ENCODE data around the gene SLC25A30.
"Not testable (repeated sequence)": the region's sequence is repeated elsewhere in the genome, so short reads cannot be mapped to it uniquely, and the experiment has no call there.

Gene SLC25A30

GRCh38 chr13:45353895-45354294 is 64.3 kb downstream of the SLC25A30 start:
- H3K27ac ChIP-seq (ENCODE audit: low read depth in 2 of 2, low read length in 2 of 2): no peak overlapping the region
- H3K9ac ChIP-seq (ENCODE audit: low read depth in 1 of 2, low read length in 2 of 2): no peak overlapping the region
- H3K36me3 ChIP-seq (ENCODE audit: control insufficient read depth in 2 of 2, insufficient read depth in 2 of 2, low read length in 2 of 2): peaks cover 19 to 37% of the 10 kb centered on the region in 2 donors
- no peaks in the 10 kb centered on the region for H3K27me3 ChIP-seq (ENCODE audit: control insufficient read depth in 2 of 2, insufficient read depth in 2 of 2, low read length in 2 of 2)
- H3K9me3 ChIP-seq (ENCODE audit: control insufficient read depth in 2 of 2, low read length in 2 of 2): no peaks in the 10 kb centered on the region
- no peaks in the 10 kb centered on the region for H3K4me1 ChIP-seq (ENCODE audit: control insufficient read depth in 2 of 2, insufficient read depth in 2 of 2, low read length in 2 of 2)
- no peak overlapping the region for H3K4me3 ChIP-seq (ENCODE audit: low read length in 2 of 2)

- no peak overlapping the region for H3K9ac ChIP-seq (ENCODE audit: low read depth in 1 of 2, low read length in 2 of 2)
- H3K36me3 ChIP-seq (ENCODE audit: control insufficient read depth in 2 of 2, insufficient read depth in 2 of 2, low read length in 2 of 2): peaks cover 19 to 39% of the 10 kb centered on the region in 2 donors
- no peak overlapping the region for H3K4me3 ChIP-seq (ENCODE audit: low read length in 2 of 2)
- no peaks in the 10 kb centered on the region for H3K9me3 ChIP-seq (ENCODE audit: control insufficient read depth in 2 of 2, low read length in 2 of 2)
- H3K27ac ChIP-seq (ENCODE audit: low read depth in 2 of 2, low read length in 2 of 2): no peak overlapping the region
- H3K27me3 ChIP-seq (ENCODE audit: control insufficient read depth in 2 of 2, insufficient read depth in 2 of 2, low read length in 2 of 2): no peaks in the 10 kb centered on the region
- H3K4me1 ChIP-seq (ENCODE audit: control insufficient read depth in 2 of 2, insufficient read depth in 2 of 2, low read length in 2 of 2): no peaks in the 10 kb centered on the region
Measured at GRCh38 chr13:45352031-45352430, 66.1 kb downstream of the SLC25A30 start.

GRCh38 chr13:45350152-45350551 is 68.0 kb downstream of the SLC25A30 start:
- Histone ChIP-seq H3K4me3 (ENCODE audit: low read length in 2 of 2) (no peak overlapping the region), H3K4me1 (ENCODE audit: control insufficient read depth in 2 of 2, insufficient read depth in 2 of 2, low read length in 2 of 2) (no peaks in the 10 kb centered on the region), H3K27me3 (ENCODE audit: control insufficient read depth in 2 of 2, insufficient read depth in 2 of 2, low read length in 2 of 2) (no peaks in the 10 kb centered on the region), H3K36me3 (ENCODE audit: control insufficient read depth in 2 of 2, insufficient read depth in 2 of 2, low read length in 2 of 2) (peaks cover 12 to 32% of the 10 kb centered on the region in 2 donors), H3K9ac (ENCODE audit: low read depth in 1 of 2, low read length in 2 of 2) (no peak overlapping the region), H3K27ac (ENCODE audit: low read depth in 2 of 2, low read length in 2 of 2) (no peak overlapping the region), H3K9me3 (ENCODE audit: control insufficient read depth in 2 of 2, low read length in 2 of 2) (no peaks in the 10 kb centered on the region)

GRCh38 chr13:45349438-45349837 is 68.7 kb downstream of the SLC25A30 start:
- no peaks in the 10 kb centered on the region for H3K27me3 ChIP-seq (ENCODE audit: control insufficient read depth in 2 of 2, insufficient read depth in 2 of 2, low read length in 2 of 2)
- H3K4me1 ChIP-seq (ENCODE audit: control insufficient read depth in 2 of 2, insufficient read depth in 2 of 2, low read length in 2 of 2): no peaks in the 10 kb centered on the region
- no peak overlapping the region for H3K9ac ChIP-seq (ENCODE audit: low read depth in 1 of 2, low read length in 2 of 2)
- no peaks in the 10 kb centered on the region for H3K9me3 ChIP-seq (ENCODE audit: control insufficient read depth in 2 of 2, low read length in 2 of 2)
- peaks cover 15 to 34% of the 10 kb centered on the region in 2 donors for H3K36me3 ChIP-seq (ENCODE audit: control insufficient read depth in 2 of 2, insufficient read depth in 2 of 2, low read length in 2 of 2)
- no peak overlapping the region for H3K4me3 ChIP-seq (ENCODE audit: low read length in 2 of 2)
- H3K27ac ChIP-seq (ENCODE audit: low read depth in 2 of 2, low read length in 2 of 2): no peak overlapping the region

GRCh38 chr13:45344064-45344463 is 74.1 kb downstream of the SLC25A30 start:
- not testable (repeated sequence) for H3K4me3 ChIP-seq (ENCODE audit: low read length in 2 of 2); H3K27ac ChIP-seq (ENCODE audit: low read depth in 2 of 2, low read length in 2 of 2)

More at GRCh38 chr13:45344064-45344463, 74.1 kb downstream of the SLC25A30 start:
- not testable (repeated sequence) for H3K27me3 ChIP-seq (ENCODE audit: control insufficient read depth in 2 of 2, insufficient read depth in 2 of 2, low read length in 2 of 2); H3K9ac ChIP-seq (ENCODE audit: low read depth in 1 of 2, low read length in 2 of 2); H3K9me3 ChIP-seq (ENCODE audit: control insufficient read depth in 2 of 2, low read length in 2 of 2)
- Histone ChIP-seq H3K4me1 (ENCODE audit: control insufficient read depth in 2 of 2, insufficient read depth in 2 of 2, low read length in 2 of 2) (peaks cover 9 to 19% of the 10 kb centered on the region in 2 donors), H3K36me3 (ENCODE audit: control insufficient read depth in 2 of 2, insufficient read depth in 2 of 2, low read length in 2 of 2) (peaks cover 7 to 18% of the 10 kb centered on the region in 2 donors)
